Effector memory CD4-positive, alpha-beta T cell (primary cell): Measurements from ENCODE around the gene ACVR1B.

Experiments used
- DNase-seq, 3 donors: peaks; one replicate each; pipeline ENCODE4 v3.0.0-alpha.2; 2020
- H3K27ac ChIP-seq: 2 replicates; pipeline ENCODE4 v1.7.0; 2013; ENCODE audit warnings: mild to moderate bottlenecking, low read length, moderate library complexity; ENCODE audit not compliant: insufficient read depth, poor library complexity, severe bottlenecking
- H3K27me3 ChIP-seq: replicated peaks from 2 replicates; pipeline ENCODE4 v1.7.0; 2013; ENCODE audit warnings: mild to moderate bottlenecking, low read length; ENCODE audit not compliant: insufficient read depth, control insufficient read depth, poor library complexity, severe bottlenecking
- H3K36me3 ChIP-seq: 2 replicates; pipeline ENCODE4 v1.7.0; 2013; ENCODE audit warnings: mild to moderate bottlenecking, low read length, moderate library complexity; ENCODE audit not compliant: control insufficient read depth, insufficient read depth
- H3K4me1 ChIP-seq: 2 replicates; pipeline ENCODE4 v1.7.0; 2013; ENCODE audit warnings: low read length, mild to moderate bottlenecking; ENCODE audit not compliant: control insufficient read depth, insufficient read depth, poor library complexity, severe bottlenecking
- H3K4me3 ChIP-seq: 2 replicates; pipeline ENCODE4 v1.7.0; 2013; ENCODE audit warnings: low read length, low read depth, mild to moderate bottlenecking; ENCODE audit not compliant: insufficient read depth, poor library complexity, severe bottlenecking
- H3K9me3 ChIP-seq: 2 replicates; pipeline ENCODE4 v1.7.0; 2013; ENCODE audit warnings: mild to moderate bottlenecking, low read length, moderate library complexity; ENCODE audit not compliant: control insufficient read depth

ACVR1B gene

GRCh38 chr12:51954561-51955361, 3.3 kb downstream of the ACVR1B start:
- Histone ChIP-seq H3K27me3 (no peaks in the 10 kb centered on the region), H3K27ac (no peak overlapping the region), H3K4me1 (peaks cover 5% of the 10 kb centered on the region), H3K4me3 (no peak overlapping the region), H3K9me3 (no peaks in the 10 kb centered on the region), H3K36me3 (no peaks in the 10 kb centered on the region)
- DNase-seq = no peak

GRCh38 chr12:51955702-51956101, 4.2 kb downstream of the ACVR1B start:
- Histone ChIP-seq H3K27me3 (no peaks in the 10 kb centered on the region), H3K4me3 (no peak overlapping the region), H3K9me3 (no peaks in the 10 kb centered on the region), H3K36me3 (no peaks in the 10 kb centered on the region), H3K27ac (no peak overlapping the region), H3K4me1 (peaks cover 5% of the 10 kb centered on the region)
- DNase-seq = no peak

GRCh38 chr12:51958542-51958941, 7.0 kb downstream of the ACVR1B start:
- Histone ChIP-seq H3K9me3 (no peaks in the 10 kb centered on the region), H3K27ac (no peak overlapping the region)
- no peak for DNase-seq

GRCh38 chr12:51959211-51959610, 7.7 kb downstream of the ACVR1B start:
- Histone ChIP-seq H3K4me3 (no peak overlapping the region), H3K9me3 (no peaks in the 10 kb centered on the region), H3K36me3 (no peaks in the 10 kb centered on the region), H3K4me1 (peaks cover 5% of the 10 kb centered on the region), H3K27ac (no peak overlapping the region), H3K27me3 (no peaks in the 10 kb centered on the region)
- DNase-seq = no peak

More at GRCh38 chr12:51958542-51958941, 7.0 kb downstream of the ACVR1B start:
- Histone ChIP-seq H3K4me1 (peaks cover 5% of the 10 kb centered on the region), H3K4me3 (no peak overlapping the region), H3K36me3 (no peaks in the 10 kb centered on the region), H3K27me3 (no peaks in the 10 kb centered on the region)

GRCh38 chr12:51959921-51960320, 8.4 kb downstream of the ACVR1B start:
- no peaks in the 10 kb centered on the region for H3K27me3 ChIP-seq
- no peaks in the 10 kb centered on the region for H3K36me3 ChIP-seq
- H3K9me3 ChIP-seq = no peaks in the 10 kb centered on the region
- H3K4me3 ChIP-seq = no peak overlapping the region
- H3K27ac ChIP-seq = no peak overlapping the region
- no peak for DNase-seq
- peaks cover 5% of the 10 kb centered on the region for H3K4me1 ChIP-seq

GRCh38 chr12:51960488-51960887, 9.0 kb downstream of the ACVR1B start:
- Histone ChIP-seq H3K27ac (no peak overlapping the region), H3K27me3 (no peaks in the 10 kb centered on the region), H3K9me3 (no peaks in the 10 kb centered on the region), H3K36me3 (no peaks in the 10 kb centered on the region), H3K4me3 (no peak overlapping the region), H3K4me1 (peaks cover 5% of the 10 kb centered on the region)
- no peak for DNase-seq

- Histone ChIP-seq H3K4me1 (peaks cover 5% of the 10 kb centered on the region), H3K36me3 (no peaks in the 10 kb centered on the region), H3K9me3 (no peaks in the 10 kb centered on the region), H3K4me3 (no peak overlapping the region), H3K27ac (no peak overlapping the region), H3K27me3 (no peaks in the 10 kb centered on the region)
- DNase-seq = no peak
Measured at GRCh38 chr12:51960890-51961289, 9.4 kb downstream of the ACVR1B start.

- no peak overlapping the region for H3K4me3 ChIP-seq
- peaks cover 5% of the 10 kb centered on the region for H3K4me1 ChIP-seq
- H3K36me3 ChIP-seq = no peaks in the 10 kb centered on the region
- DNase-seq = no peak
- no peak overlapping the region for H3K27ac ChIP-seq
- H3K9me3 ChIP-seq = no peaks in the 10 kb centered on the region
- no peaks in the 10 kb centered on the region for H3K27me3 ChIP-seq
Measured at GRCh38 chr12:51961834-51962233, 10.3 kb downstream of the ACVR1B start.

- H3K27ac ChIP-seq = no peak overlapping the region
- no peak for DNase-seq
- H3K4me1 ChIP-seq = peaks cover 5% of the 10 kb centered on the region
- H3K36me3 ChIP-seq = no peaks in the 10 kb centered on the region
- no peaks in the 10 kb centered on the region for H3K9me3 ChIP-seq
- H3K4me3 ChIP-seq = no peak overlapping the region
- H3K27me3 ChIP-seq = no peaks in the 10 kb centered on the region
Measured at GRCh38 chr12:51962737-51963136, 11.2 kb downstream of the ACVR1B start.

GRCh38 chr12:51963477-51963876, 12.0 kb downstream of the ACVR1B start:
- no peak for DNase-seq
- H3K9me3 ChIP-seq = no peaks in the 10 kb centered on the region
- H3K4me1 ChIP-seq = peaks cover 5% of the 10 kb centered on the region
- no peak overlapping the region for H3K27ac ChIP-seq
- no peaks in the 10 kb centered on the region for H3K27me3 ChIP-seq
- no peak overlapping the region for H3K4me3 ChIP-seq
- no peaks in the 10 kb centered on the region for H3K36me3 ChIP-seq
